ENCODE data around the gene ARHGDIG. TPM values are rescaled to one million over a fixed set of nuclear protein-coding genes. Genes with fewer than 3 reads are reported as not detected.
"Not testable (repeated sequence)": the region's sequence is repeated elsewhere in the genome, so short reads cannot be mapped to it uniquely, and the experiment has no call there.

Gene ARHGDIG
- total RNA-seq, 1 experiment from 2014 or later, result not detected

- DNase-seq (ENCODE audit: low read depth), result no peak
Observed at GRCh38 chr16:263944-264343, 16.4 kb upstream of the ARHGDIG start.

- DNase-seq (ENCODE audit: low read depth), result no peak
Observed at GRCh38 chr16:264440-264951, 15.9 kb upstream of the ARHGDIG start.

- no peak for DNase-seq (ENCODE audit: low read depth)
Observed at GRCh38 chr16:265002-265529, 15.3 kb upstream of the ARHGDIG start.

GRCh38 chr16:265711-266110 lies 14.7 kb upstream of the ARHGDIG start:
- DNase-seq (ENCODE audit: low read depth), result no peak

- no peak for DNase-seq (ENCODE audit: low read depth)
Observed at GRCh38 chr16:266258-267164, 13.9 kb upstream of the ARHGDIG start.

- not testable (repeated sequence) for DNase-seq (ENCODE audit: low read depth)
Observed at GRCh38 chr16:267562-267961, 12.8 kb upstream of the ARHGDIG start.

- no peak for DNase-seq (ENCODE audit: low read depth)
Observed at GRCh38 chr16:268141-269053, 12.0 kb upstream of the ARHGDIG start.

GRCh38 chr16:269061-269796 lies 11.2 kb upstream of the ARHGDIG start:
- no peak for DNase-seq (ENCODE audit: low read depth)

- no peak for DNase-seq (ENCODE audit: low read depth)
Observed at GRCh38 chr16:270381-271255, 9.8 kb upstream of the ARHGDIG start.

- no peak for DNase-seq (ENCODE audit: low read depth)
Observed at GRCh38 chr16:272633-273546, 7.5 kb upstream of the ARHGDIG start.

- no peak for DNase-seq (ENCODE audit: low read depth)
Observed at GRCh38 chr16:273547-274421, 6.6 kb upstream of the ARHGDIG start.

GRCh38 chr16:275041-275641 lies 5.2 kb upstream of the ARHGDIG start:
- no peak for DNase-seq (ENCODE audit: low read depth)

- DNase-seq (ENCODE audit: low read depth), result no peak
Observed at GRCh38 chr16:275786-276232, 4.6 kb upstream of the ARHGDIG start, which contains the start of gene RGS11. Gene RGS11 (minus strand): TSS chr16:275944. CDS start chr16:275911, 33 bp downstream.

- DNase-seq (ENCODE audit: low read depth), result no peak
Observed at GRCh38 chr16:276426-277077, 3.8 kb upstream of the ARHGDIG start.

GRCh38 chr16:278863-279366 lies 1.5 kb upstream of the ARHGDIG start:
- peak; percentile 78 for DNase-seq (ENCODE audit: low read depth)

GRCh38 chr16:279531-279930 lies 860 bp upstream of the ARHGDIG start:
- DNase-seq (ENCODE audit: low read depth), result no peak

GRCh38 chr16:280005-280460 lies 358 bp upstream of the ARHGDIG start:
- no peak for DNase-seq (ENCODE audit: low read depth)

Measured in M059J (cell line).